Coronary artery (tissue), 2 donors: ENCODE data around the gene DIP2C.

Experiments used
- DNase-seq: peaks from one replicate; pipeline ENCODE4 v3.0.0-alpha.2; 2017; ENCODE audit warnings: low spot score
- H3K27ac ChIP-seq, 2 donors: fragments of 200-600 bp; sonication (generic); one replicate each; pipeline ENCODE4 v1.5.1; 2016 to 2019
- H3K4me3 ChIP-seq: fragments of 200-600 bp; sonication (generic); 2 replicates; pipeline ENCODE4 v1.5.1; 2016; ENCODE audit warnings: mild to moderate bottlenecking, moderate library complexity
- CTCF ChIP-seq: fragments of 200-600 bp; sonication (generic); IDR thresholded peaks from one replicate; pipeline ENCODE4 v1.5.1; 2019; ENCODE audit warnings: antibody characterized with exemption

The DIP2C gene

GRCh38 chr10:500876-501275, 188.6 kb downstream of the DIP2C start:
- no peak for TF ChIP-seq CTCF
- Histone ChIP-seq H3K27ac (no peak overlapping the region), H3K4me3 (no peak overlapping the region)
- DNase-seq: no peak

- H3K27ac ChIP-seq: no peak overlapping the region
- TF ChIP-seq CTCF: no peak
Measured at GRCh38 chr10:499991-500390, 189.5 kb downstream of the DIP2C start.

GRCh38 chr10:498760-499435, 190.6 kb downstream of the DIP2C start:
- no peak for DNase-seq
- TF ChIP-seq CTCF: no peak

More at GRCh38 chr10:499991-500390, 189.5 kb downstream of the DIP2C start:
- no peak for DNase-seq
- H3K4me3 ChIP-seq: no peak overlapping the region

GRCh38 chr10:497898-498451, 191.5 kb downstream of the DIP2C start:
- H3K4me3 ChIP-seq: no peak overlapping the region
- no peak for DNase-seq
- no peak overlapping the region for H3K27ac ChIP-seq
- TF ChIP-seq CTCF: no peak

More at GRCh38 chr10:498760-499435, 190.6 kb downstream of the DIP2C start:
- Histone ChIP-seq H3K4me3 (no peak overlapping the region), H3K27ac (no peak overlapping the region)

GRCh38 chr10:497289-497688, 192.2 kb downstream of the DIP2C start:
- DNase-seq: no peak
- H3K27ac ChIP-seq: no peak overlapping the region
- no peak for TF ChIP-seq CTCF

GRCh38 chr10:494556-494955, 194.9 kb downstream of the DIP2C start:
- Histone ChIP-seq H3K4me3 (no peak overlapping the region), H3K27ac (no peak overlapping the region)
- no peak for TF ChIP-seq CTCF
- DNase-seq: no peak

More at GRCh38 chr10:497289-497688, 192.2 kb downstream of the DIP2C start:
- no peak overlapping the region for H3K4me3 ChIP-seq

GRCh38 chr10:494149-494542, 195.3 kb downstream of the DIP2C start:
- DNase-seq: no peak
- Histone ChIP-seq H3K4me3 (no peak overlapping the region), H3K27ac (no peak overlapping the region)
- TF ChIP-seq CTCF: no peak
